HL-60/S4 treated with retinoic acid at 250 ng/mL for 4 days and 3 days (cell line): ENCODE measurements around the gene PTPN1.
"Not testable (repeated sequence)": the region's sequence is repeated elsewhere in the genome, so short reads cannot be mapped to it uniquely, and the experiment has no call there.

ENCODE experiments used
- in situ Hi-C: fragments of 300-500 bp; cut with MboI; formaldehyde crosslinking; loops from 2 replicates; pipeline ENCODE4 v1.7.0; 2022; ENCODE audit warnings: low sequenced_read_pairs

The PTPN1 gene

DNA sequence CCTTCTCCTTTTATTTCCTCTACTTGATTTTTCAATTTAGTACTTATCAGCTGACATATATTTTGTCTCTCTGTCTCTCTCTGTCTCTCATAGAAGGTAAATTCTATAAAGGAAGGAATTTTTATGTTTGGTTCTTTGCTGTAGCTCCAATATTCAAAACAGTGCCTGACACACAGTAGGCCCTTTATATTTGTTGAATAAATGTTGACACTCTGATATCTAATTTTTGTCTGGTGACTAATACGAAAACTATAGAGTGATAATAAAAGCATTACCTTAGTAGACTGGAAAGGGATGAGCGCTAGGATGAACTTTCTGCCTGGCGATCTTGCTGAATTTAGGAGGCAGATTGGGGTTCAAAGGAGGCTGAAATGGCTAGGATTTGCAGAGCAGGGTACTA is 42.8 kb downstream of the PTPN1 start:
- in situ Hi-C loops, result no loop called here

DNA sequence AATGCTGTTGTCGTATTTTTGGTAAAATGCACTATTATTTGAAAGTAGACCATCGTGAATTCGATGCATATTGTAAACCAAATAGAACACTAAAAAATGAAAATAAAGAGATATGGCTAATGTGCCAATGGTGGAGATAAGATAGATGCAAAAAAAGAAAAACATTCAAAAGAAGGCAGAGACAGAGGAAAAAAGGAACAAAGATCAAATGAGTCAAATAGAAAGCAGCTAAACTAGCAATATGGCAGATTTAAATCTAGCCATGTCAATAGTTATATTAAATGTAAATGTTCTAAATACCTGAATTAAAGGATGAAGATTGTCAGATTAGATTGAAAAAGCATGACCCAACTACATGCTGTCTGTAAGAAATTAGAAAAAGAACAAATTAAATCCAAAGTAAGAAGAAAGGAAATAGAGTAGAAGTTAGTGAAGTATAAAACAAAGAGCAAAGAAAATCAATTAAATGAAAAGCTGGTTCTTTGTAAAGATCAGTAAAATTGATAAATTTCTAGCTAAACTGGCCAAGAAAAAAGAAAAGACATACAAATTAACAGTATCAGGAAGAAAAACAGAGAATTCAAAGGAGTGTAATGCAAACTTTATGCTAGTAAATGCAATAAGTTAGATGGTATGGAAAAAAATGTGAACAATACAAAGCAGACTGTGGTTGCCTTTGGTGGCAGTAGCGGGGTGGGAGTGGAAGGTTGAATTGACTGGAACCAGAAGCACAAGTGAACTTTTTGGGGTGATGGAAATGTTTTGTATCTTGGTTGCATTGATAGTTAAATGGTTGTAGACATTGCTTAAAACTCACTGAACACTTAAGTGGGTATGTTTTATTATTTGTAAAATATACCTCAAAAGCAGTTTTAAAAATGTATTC is 44.8 kb downstream of the PTPN1 start:
- in situ Hi-C loops, result no loop called here

DNA sequence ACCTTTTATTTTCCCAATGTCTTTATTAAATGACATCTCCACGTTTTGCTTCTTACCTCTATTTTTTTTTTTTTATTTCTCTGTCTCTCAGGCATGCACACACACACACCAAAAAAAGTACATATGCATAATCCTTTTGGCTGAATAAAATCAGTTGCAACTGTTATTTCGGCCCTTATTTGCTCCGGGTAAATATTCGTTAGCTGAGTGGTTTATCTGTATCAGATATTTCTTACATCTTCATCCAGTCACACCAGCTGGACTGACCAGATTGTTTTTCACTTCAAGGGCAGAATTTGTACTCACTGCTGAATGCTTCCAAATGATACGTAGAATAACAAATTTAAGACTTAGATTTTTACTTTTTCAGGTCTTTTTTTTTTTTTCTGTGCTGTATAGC is 45.5 kb downstream of the PTPN1 start:
- in situ Hi-C loops, result no loop called here

DNA sequence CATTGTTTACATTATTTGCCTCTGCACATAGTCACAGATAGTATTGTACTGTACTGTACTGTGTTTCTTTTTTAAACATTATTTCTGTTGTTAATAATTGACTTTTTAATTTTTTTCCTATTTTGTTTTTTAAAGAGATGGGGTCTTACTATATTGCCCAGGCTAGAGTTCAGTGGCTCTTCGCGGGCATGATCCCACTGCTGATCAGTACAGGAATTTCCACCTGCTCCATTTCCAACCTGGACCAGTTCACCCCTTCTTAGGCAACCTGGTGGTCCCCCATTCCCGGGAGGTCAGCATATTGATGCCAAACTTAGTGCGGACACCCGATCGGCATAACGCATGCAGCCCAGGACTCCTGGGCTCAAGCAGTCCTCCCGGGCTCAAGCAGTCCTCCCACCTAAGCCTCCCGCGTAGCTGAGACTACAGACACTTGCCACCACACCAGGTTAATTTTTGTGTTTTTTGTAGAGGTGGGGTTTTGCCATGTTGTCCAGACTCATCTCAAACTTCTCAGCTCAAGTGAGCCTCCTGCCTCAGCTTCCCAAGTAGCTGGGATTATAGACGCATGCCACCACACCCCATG is 47.5 kb downstream of the PTPN1 start:
- in situ Hi-C loops, result no loop called here

- in situ Hi-C loops, result no loop called here
These were observed 48.3 kb downstream of the PTPN1 start for GRCh38 chr20:50558483-50558925.

GRCh38 chr20:50559149-50559548 is 49.0 kb downstream of the PTPN1 start:
- in situ Hi-C loops, result no loop called here

GRCh38 chr20:50559856-50560638 is 49.9 kb downstream of the PTPN1 start:
- in situ Hi-C loops, result no loop called here

GRCh38 chr20:50560867-50561266 is 50.7 kb downstream of the PTPN1 start:
- in situ Hi-C loops, result no loop called here

GRCh38 chr20:50561379-50562078 is 51.3 kb downstream of the PTPN1 start:
- in situ Hi-C loops, result no loop called here

- in situ Hi-C loops, result no loop called here
These were observed 52.1 kb downstream of the PTPN1 start for GRCh38 chr20:50562262-50562701.

DNA sequence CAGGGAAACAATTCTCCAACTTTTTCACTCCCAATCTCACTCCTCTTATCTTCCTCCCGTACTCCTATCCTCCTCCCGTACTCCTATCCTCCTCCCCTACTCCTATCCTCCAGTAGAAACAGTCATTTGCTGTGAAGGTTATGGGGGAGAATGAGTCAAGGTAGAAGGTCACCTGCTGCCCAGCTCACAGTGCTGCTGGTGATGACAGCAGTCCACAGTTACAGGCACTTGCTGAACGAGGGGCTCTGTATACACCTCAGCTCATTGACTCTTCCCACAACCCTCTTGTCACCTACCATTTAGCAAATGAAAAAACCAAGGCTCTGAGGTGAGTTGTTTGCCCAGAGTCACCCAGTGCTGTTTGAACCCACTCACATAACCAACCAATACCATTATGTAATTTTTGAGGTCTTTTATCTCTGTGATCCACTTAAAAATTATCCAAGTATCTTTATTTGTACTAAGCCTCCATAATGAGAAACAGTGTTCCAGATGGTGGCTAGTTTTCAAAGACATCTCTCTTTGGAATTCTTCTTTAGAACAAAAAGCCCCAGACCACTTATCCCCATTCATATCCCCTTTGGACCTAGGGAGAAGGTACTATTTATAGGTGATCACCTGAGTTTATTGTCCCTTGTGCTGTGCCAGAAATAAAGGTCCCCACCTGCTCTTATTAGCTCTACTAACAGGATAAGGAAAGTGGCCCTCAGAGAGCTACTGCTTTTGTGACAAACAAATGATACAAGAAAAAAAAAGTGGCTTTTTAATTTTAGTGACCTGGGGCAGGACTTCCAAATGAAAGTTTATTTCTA is 53.2 kb downstream of the PTPN1 start:
- in situ Hi-C loops, result no loop called here

- in situ Hi-C loops, result no loop called here
These were observed 55.2 kb downstream of the PTPN1 start for GRCh38 chr20:50565383-50565782.

GRCh38 chr20:50565871-50566270 is 55.7 kb downstream of the PTPN1 start:
- in situ Hi-C loops, result no loop called here

GRCh38 chr20:50567860-50568548 is 57.8 kb downstream of the PTPN1 start:
- in situ Hi-C loops, result no loop called here

- in situ Hi-C loops, result no loop called here
These were observed 58.4 kb downstream of the PTPN1 start for GRCh38 chr20:50568549-50568942.

GRCh38 chr20:50569487-50569863 is 59.3 kb downstream of the PTPN1 start:
- in situ Hi-C loops, result not testable (repeated sequence)

DNA sequence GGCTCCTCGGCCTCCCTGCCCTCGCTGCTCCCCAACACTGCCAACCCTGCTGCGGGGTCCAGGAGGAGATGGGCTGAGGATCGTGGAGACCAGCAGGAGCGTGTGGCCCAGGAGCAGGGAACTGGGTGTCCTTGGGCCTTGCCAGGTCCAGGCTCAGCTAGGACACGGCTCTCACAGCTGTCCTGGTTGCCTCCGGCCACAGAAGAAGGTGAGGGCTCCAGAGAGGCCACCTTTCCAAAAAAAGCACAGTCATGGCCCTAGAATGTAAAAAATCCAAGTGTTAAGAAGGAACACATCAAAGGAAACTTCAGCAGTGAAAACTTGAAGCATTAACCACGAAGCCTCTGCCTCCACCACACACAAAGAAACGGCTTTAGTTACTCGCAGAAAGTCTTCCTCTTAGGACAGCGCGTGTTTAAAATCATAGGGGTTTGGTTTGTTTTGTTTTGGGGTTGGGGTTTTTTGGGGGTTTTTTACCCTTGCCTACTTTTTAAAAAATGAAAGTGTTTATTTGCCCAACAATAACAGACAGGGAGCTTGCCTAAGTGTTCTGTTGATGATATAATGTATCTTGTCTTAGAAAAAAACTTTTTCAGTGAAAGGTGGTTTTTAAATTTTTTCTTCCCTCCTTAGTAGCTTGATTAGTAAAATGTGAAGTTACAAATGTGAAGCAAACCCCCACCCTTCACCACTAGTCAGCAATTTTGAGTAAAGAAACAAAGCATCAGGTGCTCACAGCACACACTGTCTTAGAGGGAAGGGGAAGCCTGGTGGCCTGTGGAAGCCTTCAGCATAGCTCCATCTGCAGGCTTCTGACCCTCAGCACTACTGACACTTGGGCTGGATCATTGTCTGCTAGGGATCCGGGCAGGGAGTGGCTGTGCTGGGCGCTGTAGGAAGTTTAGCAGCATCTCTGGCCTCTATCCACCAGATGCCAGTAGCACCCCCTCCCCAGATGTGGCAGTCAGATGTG is 60.0 kb downstream of the PTPN1 start:
- in situ Hi-C loops, result loop anchor here (5.0 to 10.0 kb wide), 2 partner anchors 105 to 388 kb away; no protein-coding TSS in a partner anchor

GRCh38 chr20:50571466-50571865 is 61.3 kb downstream of the PTPN1 start:
- in situ Hi-C loops, result loop anchor here (5.0 to 10.0 kb wide), 2 partner anchors 107 to 389 kb away; no protein-coding TSS in a partner anchor
